Measurements from ENCODE around the gene CMTM1.
"Not testable (repeated sequence)": the region's sequence is repeated elsewhere in the genome, so short reads cannot be mapped to it uniquely, and the experiment has no call there.

The CMTM1 gene

GRCh38 chr16:66562986-66563385 lies 3.3 kb upstream of the CMTM1 start:
- no peak for DNase-seq (ENCODE audit: low read depth)

GRCh38 chr16:66563574-66564334 lies 2.5 kb upstream of the CMTM1 start:
- DNase-seq (ENCODE audit: low read depth): no peak

DNA sequence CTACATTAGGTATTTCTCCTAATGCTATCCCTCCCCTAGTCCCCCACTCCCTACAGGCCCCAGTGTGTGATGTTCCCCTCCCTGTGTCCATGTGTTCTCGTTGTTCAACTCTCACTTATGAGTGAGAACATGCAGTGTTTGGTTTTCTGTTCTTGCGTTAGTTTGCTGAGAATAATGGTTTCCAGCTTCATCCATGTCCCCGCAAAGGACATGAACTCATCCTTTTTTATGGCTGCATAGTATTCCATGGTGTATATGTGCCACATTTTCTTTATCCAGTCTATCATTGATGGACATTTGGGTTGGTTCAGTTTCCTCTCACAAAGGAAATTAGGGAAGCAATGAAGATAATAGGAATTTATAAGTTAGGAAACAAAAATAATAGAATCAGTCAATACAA lies 1.0 kb downstream of the CMTM1 start:
- not testable (repeated sequence) for DNase-seq (ENCODE audit: low read depth)

- DNase-seq (ENCODE audit: low read depth): no peak
Observed at GRCh38 chr16:66568355-66568754, 2.1 kb downstream of the CMTM1 start.

- DNase-seq (ENCODE audit: low read depth): no peak
Observed at GRCh38 chr16:66569131-66569530, 2.9 kb downstream of the CMTM1 start.

- no peak for DNase-seq (ENCODE audit: low read depth)
Observed at GRCh38 chr16:66569827-66570405, 3.7 kb downstream of the CMTM1 start.

- DNase-seq (ENCODE audit: low read depth): no peak
Observed at GRCh38 chr16:66572356-66572755, 6.1 kb downstream of the CMTM1 start.

DNA sequence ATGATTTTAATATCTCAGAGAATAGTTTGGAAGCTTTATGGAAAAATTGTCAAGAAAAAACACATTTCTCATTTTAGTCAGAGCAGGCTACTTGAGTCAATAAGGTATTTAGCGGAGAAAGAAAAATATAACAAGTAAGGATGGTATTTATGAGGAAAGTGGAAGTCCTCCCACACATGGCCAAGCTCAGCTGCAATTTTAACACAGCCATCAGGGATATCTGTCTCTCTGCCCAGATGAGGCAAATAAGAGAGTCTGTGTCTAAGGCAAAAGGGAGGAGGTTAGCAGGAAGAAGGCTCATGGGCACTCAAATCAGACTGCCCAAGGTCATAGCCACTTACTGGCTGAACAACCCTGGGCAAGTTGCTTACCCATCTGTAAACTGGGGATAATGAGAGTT lies 7.8 kb downstream of the CMTM1 start:
- DNase-seq (ENCODE audit: low read depth): no peak

- DNase-seq (ENCODE audit: low read depth): no peak
Observed at GRCh38 chr16:66574531-66574930, 8.3 kb downstream of the CMTM1 start.

DNA sequence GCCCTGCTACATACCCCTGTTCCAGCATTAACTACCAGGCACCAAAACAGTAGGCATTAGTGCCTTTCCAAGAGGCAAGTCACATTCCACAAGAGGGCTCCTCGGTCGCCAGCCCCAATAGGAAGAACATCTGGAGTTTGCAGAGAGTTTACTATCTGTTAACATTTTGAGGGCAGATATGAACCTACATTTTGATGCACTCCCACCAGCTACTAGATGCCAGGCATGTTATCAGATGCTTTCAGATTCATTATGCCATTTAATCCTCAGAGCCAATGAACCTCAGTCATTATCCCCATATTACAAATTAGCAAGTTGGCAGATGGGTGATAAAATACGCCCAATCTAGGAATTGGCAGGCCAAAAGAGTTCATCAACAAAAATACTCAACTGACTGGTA lies 8.8 kb downstream of the CMTM1 start:
- no peak for DNase-seq (ENCODE audit: low read depth)

DNA sequence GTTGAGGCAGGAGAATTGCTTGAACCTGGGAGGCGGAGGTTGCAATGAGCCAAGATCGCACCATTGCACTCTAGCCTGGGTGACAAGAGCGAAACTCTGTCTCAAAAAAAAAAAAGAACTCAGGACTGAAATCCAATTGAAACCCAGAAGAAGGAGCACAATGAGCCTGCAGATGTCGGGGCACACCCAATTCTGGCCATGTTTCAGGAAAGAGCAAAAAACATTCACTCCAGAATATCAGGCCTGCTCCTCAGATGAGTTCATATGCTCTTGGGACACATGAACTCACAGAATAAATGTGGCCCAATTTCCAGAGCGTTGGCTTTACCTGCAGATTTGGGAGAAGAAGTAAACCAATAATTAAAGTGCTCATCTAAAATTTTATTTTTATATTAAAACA lies 10.1 kb downstream of the CMTM1 start:
- no peak for DNase-seq (ENCODE audit: low read depth)

DNA sequence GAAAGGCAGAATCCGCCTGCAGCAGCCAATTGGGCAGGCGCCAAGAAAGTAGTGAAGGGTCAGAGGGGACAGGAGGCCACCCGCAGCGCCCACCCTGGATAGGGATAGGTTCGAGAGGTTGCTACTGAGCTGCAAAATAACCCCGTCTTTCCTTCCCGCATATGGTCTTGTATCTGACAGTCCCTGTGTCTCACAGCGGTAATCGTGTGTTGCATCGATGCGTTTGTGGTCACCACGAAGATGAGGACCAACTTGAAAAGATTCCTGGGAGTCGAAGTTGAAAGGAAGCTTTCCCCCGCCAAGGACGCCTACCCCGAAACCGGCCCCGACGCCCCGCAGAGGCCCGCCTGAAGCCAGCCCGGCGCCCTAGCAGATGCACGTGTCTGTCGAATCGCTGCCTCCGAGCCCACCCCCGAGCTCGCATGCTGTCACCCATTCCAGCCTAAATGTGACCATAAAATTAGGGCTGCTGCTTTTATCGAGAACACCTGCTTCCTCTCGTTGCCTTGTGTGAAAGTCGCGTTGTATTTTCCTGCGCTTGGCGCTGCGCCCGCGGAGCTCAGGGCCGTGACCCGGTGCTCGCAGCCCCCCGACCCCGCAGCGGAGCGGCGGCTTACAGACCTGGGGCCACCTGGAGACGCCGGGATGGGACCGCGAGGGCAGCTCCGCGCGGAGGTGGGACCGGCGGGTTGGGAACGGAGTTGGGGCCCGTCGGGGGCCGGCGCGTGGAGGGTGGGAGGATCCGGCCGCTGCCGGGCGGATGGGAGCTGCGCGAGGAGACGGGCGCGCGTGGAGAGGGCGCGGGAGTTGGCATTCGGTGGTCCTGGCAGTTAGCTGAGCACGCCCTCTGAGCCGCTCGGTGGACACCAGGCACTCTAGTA lies 12.7 kb downstream of the CMTM1 start, which contains the start of gene CMTM2:
TSS of gene CMTM2 (plus strand) at position 813 of the 881 bp plus-strand sequence. CDS start 145 bp downstream, outside the sequence.
- no peak for DNase-seq (ENCODE audit: low read depth)

- no peak for DNase-seq (ENCODE audit: low read depth)
Observed at GRCh38 chr16:66580605-66581209, 14.5 kb downstream of the CMTM1 start.

DNA sequence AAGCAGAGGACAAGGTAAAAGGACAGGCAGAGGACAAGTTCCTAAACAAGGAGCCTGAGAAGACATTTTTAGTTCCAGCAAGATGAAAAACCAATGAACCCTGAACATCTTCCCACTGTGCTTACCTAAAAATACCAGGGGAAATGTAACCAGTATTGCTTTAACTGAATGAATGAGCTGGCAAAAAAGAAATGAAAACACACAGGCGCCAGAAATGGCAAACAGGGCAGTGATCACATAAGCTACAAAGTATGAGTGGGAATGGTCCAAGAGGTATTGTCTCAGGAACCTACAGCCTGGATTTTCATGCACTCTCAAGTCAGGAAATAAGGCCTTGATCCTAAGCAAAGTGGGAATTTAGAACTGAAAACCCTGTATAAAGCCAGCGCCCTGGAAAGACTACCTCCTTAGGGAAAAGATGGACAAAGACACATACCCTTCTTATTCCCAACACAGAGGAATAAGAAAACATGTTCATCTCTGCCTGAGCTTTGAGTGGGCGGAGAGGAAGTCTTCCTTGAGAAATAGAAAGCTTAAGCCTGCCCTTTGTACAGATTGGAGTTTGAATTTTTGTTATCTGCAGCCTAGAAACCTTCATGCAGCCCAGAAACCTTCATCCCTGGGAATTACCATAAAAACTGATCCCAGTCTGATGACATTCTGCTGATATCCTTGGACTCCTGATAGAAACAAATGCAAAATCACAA lies 15.2 kb downstream of the CMTM1 start:
- no peak for DNase-seq (ENCODE audit: low read depth)

- DNase-seq (ENCODE audit: low read depth): no peak
Observed at GRCh38 chr16:66585481-66586239, 19.4 kb downstream of the CMTM1 start.

DNA sequence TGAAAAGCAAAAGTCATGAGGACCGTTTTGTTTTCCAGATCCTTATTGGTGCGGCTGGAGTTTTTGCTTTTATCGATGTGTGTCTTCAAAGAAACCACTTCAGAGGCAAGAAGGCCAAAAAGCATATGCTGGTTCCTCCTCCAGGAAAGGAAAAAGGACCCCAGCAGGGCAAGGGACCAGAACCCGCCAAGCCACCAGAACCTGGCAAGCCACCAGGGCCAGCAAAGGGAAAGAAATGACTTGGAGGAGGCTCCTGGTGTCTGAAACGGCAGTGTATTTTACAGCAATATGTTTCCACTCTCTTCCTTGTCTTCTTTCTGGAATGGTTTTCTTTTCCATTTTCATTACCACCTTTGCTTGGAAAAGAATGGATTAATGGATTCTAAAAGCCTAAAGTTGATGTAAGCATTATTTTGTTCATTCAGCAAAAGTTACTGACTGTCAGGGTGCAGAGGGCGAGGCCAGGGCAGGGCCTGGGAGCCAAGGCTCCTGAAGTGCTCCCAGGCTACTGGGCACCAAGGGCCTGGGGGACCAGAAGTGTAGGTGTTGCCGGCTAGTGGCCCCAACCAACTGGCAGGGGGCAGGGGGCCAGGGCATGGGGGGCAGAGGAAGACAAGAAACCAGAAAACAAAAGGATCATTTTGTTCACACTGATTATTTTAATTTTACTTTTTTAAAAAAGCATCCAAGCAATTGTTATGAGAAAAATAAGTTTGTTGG lies 21.8 kb downstream of the CMTM1 start:
- DNase-seq (ENCODE audit: low read depth): no peak

GRCh38 chr16:66588981-66589713 lies 22.9 kb downstream of the CMTM1 start:
- DNase-seq (ENCODE audit: low read depth): no peak

GRCh38 chr16:66590322-66590721 lies 24.1 kb downstream of the CMTM1 start:
- DNase-seq (ENCODE audit: low read depth): no peak

- DNase-seq (ENCODE audit: low read depth): no peak
Observed at GRCh38 chr16:66591018-66591417, 24.8 kb downstream of the CMTM1 start.

DNA sequence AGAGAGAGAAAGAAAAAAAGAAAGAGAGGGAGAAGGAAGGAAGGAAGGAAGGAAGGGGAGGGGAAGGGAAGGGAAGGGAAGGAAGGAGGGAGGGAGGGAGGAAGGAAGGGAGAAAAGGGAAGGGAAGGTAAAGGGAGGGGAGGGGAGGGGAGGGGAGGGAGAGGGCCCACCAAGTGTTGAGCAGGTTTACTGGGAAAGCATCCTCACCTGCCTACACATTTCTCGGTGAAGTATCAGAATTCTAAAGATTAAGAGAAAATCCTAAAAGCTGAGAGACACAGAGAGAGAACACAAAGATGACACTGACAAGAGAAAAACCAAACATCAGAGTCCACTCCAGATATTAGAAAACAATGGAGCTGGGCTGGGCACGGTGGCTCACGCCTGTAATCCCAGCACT lies 26.0 kb downstream of the CMTM1 start:
- DNase-seq (ENCODE audit: low read depth): no peak
